NCI-H510A (cell line): ENCODE data around the gene TAAR9.

Experiments
- DNase-seq: peaks from one replicate; lab custom pipeline; 2025; lab: John Stamatoyannopoulos, UW

Gene TAAR9

GRCh38 chr6:132537977-132538376, at the start of gene TAAR9:
Gene TAAR9, plus strand, starts transcription at chr6:132538277. Its CDS starts 13 bp downstream, at chr6:132538290.
- DNase-seq = no peak

DNA sequence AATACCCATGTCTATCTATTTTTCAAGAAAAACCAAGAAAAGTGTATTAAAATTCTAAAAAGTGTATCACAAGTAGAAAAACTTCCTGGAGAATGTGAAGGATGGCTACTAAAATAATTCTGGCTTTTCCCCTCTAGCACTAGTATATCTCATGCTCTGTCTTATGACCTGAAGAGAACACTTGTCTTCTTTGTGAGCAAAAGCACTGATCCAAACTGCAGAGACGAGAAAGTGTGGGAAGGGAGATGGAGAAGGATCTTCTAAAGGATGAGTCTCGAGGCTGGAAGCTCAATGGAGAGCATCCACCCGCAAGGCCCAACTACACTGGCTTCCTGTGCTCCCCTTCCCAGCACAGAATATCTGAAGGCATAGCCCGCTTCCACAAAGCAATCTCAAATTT, 48.7 kb upstream of the TAAR9 start:
- DNase-seq = no peak

DNA sequence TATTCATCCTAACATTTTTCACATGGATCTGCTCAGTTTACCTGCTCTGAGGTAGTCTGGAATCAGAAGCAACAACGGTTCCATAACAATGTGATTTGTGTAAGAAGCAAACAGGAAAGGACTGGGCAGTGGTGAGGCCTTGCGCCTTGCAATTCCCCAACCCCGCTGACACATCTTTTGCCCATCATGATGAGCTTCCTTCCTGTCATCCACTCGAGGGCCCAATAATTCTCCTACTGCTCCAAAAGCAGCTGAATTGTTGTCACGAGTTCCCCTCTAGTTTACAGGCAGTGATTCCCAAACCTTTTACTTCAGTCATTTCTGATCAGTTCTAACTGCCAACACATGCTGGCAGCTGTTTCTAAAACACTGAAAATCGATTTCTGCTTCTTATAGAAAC, 48.1 kb upstream of the TAAR9 start:
- no peak for DNase-seq

- no peak for DNase-seq
Observed at GRCh38 chr6:132490478-132491204, 47.4 kb upstream of the TAAR9 start.

- no peak for DNase-seq
Observed at GRCh38 chr6:132491303-132491702, 46.8 kb upstream of the TAAR9 start.

DNA sequence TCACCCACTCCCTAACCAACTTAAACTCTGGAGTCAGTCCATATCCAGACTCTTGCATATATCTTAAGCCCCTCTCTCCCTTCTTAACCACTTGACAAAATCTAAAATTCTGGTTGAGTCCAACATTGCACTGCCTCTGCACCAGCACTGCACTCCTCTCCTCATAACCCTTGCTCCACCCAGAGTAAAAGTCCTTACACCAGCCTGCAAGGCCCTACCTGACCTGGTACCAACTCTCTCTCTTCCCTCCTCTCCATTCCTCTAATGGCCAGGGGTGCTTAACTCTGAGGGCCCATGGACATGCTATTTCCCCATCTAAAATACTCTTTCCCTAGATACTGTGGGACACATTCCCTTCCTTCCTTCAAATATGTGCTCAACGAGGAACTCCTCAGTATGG, 46.2 kb upstream of the TAAR9 start:
- DNase-seq = no peak

DNA sequence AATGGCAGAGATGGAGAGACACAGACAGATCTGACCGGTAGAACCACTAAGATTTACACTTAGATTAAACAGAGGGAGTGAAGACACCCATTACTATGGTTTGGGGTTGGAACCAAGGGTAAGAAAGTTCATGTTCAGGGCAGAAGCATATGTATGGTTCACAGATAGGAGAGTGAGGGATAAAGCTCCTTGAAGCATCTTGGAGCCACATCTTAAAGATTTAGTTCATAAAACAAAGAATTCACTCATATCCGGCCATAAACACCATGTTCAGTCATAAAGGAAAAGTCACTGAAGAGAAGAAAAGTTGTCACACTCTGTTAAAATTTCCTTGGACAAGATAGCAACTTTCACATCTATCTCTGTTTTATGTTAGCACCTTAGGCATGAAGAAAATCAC, 43.1 kb upstream of the TAAR9 start:
- DNase-seq = no peak

DNA sequence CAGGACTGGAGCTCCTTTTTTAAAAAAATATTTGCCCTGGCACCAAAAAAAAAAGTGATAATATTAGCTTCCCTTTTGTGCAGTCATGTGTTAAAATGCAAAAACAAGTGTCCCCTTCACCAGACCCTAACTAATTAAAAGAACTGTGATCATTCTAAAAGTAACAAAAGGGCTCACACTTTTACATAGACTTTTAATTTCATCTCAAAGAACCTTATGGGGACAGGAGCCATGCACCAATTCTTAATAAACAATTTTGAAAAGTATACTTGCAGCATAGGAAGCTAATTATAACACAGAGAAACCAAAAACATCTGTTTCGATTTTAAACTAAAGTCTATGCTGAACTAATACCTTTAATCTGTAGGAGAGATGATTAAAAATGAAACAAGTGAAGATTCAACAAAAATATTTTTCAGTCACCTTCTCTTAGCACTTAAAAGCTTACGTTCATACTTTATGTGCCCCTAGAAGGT, 42.4 kb upstream of the TAAR9 start:
- DNase-seq = no peak

DNA sequence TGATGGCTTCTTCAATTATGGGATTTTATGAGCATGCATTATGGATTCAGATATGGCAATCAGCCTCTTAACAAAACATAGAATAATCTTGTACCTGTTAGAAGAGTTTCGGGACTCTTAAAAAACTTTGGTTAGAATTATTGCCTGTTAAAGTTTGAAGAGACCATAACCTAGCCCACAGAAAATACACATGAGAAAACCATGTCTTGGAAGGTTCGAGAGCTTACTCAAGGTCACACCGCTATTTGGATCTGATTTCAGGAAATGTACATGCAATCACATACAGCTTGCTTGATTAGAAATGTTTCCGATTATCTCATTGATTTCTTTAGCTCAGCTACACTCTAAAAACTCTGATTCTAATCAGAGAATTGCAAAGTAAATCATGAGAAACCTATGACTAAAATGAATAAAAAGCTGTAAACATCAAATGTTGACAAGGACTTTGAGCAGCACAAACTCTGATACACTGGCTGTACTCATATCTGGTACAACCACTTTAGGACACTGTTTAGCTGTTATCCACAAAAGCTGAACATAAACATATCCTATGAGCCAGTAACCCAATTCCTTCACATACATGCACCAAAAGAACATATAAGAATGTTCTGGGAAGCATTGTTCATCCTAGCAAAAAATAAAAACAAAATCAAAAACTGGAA, 41.4 kb upstream of the TAAR9 start:
- DNase-seq = no peak

GRCh38 chr6:132498638-132499037, 39.4 kb upstream of the TAAR9 start:
- DNase-seq = no peak

DNA sequence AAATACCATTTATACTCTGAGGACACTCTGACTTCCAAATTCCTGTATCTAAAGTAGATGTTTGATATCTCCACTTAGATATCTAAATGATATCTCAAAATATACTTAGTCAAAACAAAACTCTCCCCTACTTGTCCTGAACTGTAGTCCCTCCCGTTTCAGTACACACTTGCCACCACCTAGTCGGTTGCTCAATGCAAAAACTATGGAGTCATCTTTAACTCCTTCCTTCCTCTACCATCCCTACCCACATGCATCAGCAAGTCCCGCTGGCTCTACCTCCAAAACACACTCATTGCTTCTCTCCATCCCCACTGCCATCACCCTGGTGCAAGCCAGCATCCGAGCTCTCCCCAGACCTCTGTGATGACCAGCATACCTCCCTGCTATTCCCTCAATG, 38.3 kb upstream of the TAAR9 start:
- no peak for DNase-seq

GRCh38 chr6:132504757-132505156, 33.3 kb upstream of the TAAR9 start:
- no peak for DNase-seq

DNA sequence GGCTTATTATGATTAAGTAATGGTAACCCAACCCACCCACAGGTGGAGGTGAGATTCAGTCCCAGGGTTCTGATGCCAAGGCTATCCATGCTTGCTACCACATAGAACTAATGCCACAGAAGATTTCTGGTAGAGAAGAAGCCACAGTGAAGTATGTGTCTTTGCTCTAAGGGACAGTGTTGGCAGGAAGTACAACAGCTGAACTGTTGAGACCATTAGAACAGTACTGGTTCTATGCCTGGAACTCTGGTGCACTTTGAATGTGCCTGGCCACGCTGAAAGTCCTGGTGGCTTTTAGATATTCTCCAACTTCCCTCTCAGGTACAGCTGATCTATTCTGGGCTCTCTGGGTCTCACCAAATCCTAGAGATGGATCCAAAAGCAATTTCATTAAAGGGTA, 32.9 kb upstream of the TAAR9 start:
- no peak for DNase-seq

GRCh38 chr6:132506461-132506860, 31.6 kb upstream of the TAAR9 start:
- no peak for DNase-seq

- DNase-seq = no peak
Observed at GRCh38 chr6:132506869-132507808, 30.9 kb upstream of the TAAR9 start.

- DNase-seq = no peak
Observed at GRCh38 chr6:132511210-132511830, 26.8 kb upstream of the TAAR9 start.

GRCh38 chr6:132511831-132512220, 26.3 kb upstream of the TAAR9 start:
- no peak for DNase-seq

DNA sequence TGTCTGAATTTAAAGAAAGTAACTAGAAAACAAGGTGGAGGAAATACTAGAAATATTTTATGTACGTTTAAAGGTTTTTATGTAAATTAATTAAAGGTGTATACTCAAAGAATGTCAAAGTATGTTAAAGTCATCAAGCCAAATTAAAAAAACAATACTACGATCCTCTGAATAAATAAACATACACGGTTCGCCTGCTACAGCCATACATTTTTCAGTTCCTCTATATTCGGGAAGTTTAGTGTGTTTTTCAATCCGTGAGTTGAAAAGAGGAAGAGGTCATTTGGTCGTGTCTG, 25.8 kb upstream of the TAAR9 start:
- no peak for DNase-seq

DNA sequence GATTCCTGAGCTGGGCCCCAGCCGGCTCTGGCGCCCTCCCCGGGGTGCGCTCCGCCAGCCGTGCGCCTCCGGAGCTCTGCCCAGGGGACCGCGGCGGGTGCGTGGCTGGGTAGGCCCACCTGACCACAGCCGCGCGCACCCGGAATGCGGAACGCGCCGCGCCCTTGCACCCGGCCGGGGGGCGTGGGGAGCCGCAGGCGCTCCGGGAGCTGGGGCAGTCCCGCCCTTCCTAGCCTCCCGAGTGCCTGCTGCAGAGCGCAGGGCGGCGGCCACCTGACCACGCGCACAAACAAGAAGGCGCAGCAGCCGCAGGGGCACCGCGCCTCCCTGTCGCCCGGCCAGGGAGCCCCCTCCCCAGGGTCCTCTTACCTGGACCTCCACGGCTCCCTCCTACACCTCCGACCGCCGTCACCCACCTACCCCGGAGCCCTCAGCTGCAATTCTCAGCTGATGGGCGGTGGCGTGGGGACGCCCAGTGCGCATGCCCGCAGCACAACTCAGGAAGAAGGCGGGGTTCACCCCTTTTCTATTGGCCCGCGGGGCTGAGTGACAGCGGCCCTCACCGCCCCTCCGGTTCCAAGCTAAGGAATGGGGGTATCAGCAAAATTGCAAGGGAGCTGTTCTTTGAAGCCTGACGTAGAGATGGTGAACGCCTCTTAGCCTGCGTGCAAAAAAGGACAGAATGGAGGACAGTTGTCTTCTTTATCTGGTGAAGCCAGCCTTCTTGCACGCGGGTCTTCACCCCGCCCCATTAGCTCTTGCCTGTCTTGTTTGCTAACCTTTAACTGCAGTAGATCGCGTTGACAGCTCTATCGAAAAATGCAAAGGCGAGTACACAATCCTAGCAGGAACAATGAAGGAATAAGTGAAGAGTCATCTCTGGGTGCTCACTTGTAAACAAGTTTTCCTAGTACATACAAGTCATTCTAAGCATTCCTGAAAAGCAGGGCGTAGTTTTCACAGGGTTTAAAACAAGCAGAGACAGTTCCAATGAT, 25.1 kb upstream of the TAAR9 start, which contains the start of gene STX7:
TSS of gene STX7 (minus strand) at position 479 of the 995 bp plus-strand sequence. CDS start 9,586 bp downstream, outside the sequence.
- peak; percentile 32 for DNase-seq

DNA sequence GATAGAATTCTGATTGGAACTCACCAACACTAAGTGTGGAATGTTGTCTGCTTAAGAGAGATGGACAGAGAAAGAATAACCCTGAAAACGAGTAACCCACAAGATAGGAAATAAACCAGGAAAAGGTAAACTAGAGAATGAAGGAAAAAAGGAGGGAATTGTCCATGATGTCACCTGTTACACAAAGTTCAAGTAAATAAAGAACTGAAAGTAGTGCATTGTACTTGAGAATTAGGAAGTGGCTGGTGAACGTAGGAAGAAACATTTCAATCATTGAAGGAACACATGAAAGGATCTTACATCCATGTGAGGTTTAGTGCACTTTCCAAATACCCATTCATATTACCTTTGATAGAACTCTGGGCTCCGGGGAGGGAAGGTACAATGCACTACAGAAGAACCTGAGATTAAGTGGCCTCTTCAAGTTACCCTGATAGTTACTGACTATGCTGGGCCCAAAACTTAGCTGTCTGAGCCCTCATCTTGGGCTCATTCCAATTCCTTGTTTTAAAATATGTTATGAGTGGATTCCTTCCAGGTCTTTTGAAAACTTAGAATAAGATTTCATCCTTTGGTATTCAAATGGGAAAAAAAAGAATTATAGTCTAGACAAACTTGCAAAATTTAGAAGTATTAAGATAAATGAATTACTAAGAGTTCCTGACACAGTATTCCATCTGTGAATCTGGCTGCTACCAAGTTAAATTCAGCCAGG, 24.1 kb upstream of the TAAR9 start:
- no peak for DNase-seq
